ENCODE results near the gene XYLB. TPM values are rescaled to one million over a fixed set of nuclear protein-coding genes. Genes with fewer than 3 reads are reported as not detected.
A peak's percentile ranks its signal among the peaks of the same experiment; 100 is the strongest.
"Not testable (repeated sequence)": the region's sequence is repeated elsewhere in the genome, so short reads cannot be mapped to it uniquely, and the experiment has no call there.

XYLB gene
- total and polyA plus RNA-seq, 11 donors, result 0.23 to 2.9 (median 0.61) TPM

DNA sequence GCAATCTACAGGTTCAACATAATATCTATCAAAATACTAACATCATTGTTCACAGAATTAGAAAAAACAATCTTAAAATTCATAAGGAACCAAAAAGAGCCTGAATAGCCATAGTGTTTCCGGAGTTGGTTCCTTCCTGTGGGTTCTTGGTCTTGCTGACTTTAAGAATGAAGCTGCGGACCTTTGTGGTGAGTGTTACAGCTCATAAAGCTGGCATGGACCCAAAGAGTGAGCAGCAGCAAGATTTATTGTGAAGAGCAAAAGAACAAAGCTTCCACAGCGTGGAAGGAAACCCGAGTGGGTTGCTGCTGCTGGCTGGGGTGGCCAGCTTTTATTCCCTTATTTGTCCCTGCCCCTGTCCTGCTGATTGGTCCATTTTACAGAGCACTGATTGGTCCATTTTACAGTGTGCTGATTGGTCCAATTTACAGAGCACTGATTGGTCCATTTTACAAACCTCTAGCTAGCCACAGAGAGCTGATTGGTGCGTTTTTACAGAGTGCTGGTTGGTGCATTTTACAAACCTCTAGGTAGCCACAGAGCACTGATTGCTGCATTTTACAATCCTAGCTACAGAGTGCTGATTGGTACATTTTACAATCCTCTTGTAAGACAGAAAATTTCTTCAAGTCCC lies 92.0 kb downstream of the XYLB start:
- H3K27me3 ChIP-seq; ATAC-seq; H3K27ac ChIP-seq; H3K4me3 ChIP-seq; intact Hi-C loops (cut with DNase I); H3K36me3 ChIP-seq: not testable (repeated sequence)
- DNase-seq, result peak in 2 of 5 donors; percentile 22 to 35
- peaks cover 0 to 13% (median 0%) of the 10 kb centered on the region in 12 donors for H3K4me1 ChIP-seq
- H3K9me3 ChIP-seq, result peaks cover 0 to 50% (median 13%) of the 10 kb centered on the region in 12 donors
- WGBS, 4 donors, result 70 to 76% (median 73%) methylated on average over 5 of the region's 5 CpGs

DNA sequence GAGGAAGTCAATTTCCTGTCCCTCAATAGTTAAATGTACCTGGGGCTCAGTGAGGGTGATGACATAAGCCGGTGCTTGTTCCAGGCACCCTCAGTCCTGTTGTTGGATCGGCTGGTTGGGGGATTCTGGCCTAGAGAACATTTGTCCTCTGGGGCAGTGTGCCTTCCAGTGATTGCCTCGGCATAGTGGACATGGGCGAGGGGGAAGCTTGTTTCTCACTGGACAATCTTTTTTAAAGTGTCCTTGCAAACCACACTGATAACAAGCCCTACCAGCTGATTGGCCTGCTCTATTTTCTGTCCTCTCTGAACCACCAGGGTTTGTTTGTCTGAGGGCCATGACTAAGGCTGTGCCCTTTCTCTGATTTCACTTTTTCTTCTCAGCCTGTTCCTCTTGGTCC lies 96.6 kb downstream of the XYLB start:
- intact Hi-C loops (cut with DNase I), result loop anchor here in 1 of 10 donors (10.0 kb wide), 1 partner anchor 48 kb away; no protein-coding TSS in a partner anchor
- H3K27me3 ChIP-seq, H3K4me1 ChIP-seq, H3K27ac ChIP-seq, ATAC-seq, DNase-seq, H3K36me3 ChIP-seq, H3K4me3 ChIP-seq: not testable (repeated sequence)
- WGBS, 4 donors, result 42 to 71% (median 58%) methylated on average over 4 of the region's 4 CpGs
- H3K9me3 ChIP-seq, result peaks cover 0 to 28% (median 12%) of the 10 kb centered on the region in 12 donors

DNA sequence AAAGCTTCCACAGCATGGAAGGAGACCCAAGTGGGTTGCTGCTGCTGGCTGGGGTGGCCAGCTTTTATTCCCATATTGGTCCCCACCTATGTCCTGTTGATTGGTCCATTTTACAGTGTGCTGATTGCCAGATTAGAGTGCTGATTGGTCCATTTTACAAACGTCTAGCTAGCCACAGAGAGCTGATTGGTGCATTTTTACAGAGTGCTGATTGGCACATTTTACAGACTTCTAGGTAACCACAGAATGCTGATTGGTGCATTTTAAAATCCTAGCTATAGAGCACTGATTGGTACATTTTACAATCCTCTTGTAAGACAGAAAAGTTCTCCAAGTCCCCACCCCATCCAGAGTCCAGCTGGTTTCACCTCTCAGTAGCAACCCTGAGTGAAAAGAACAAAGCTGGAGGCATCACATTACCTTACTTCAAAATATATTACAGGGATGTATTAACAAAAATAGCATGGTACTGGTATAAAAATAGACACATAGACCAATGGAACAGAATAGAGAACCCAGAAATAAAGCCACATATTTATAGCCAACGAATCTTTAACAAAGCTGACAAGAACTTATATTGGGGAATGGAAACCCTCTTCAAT lies 99.6 kb downstream of the XYLB start:
- intact Hi-C loops (cut with DNase I), result loop anchor here in 1 of 10 donors (10.0 kb wide), 1 partner anchor 51 kb away; no protein-coding TSS in a partner anchor
- ATAC-seq (no peak), DNase-seq (no peak)
- H3K4me3 ChIP-seq, result no peak overlapping the region
- no peak for TF ChIP-seq POLR2A (IDR thresholded peaks at IDR 0.05)
- TF ChIP-seq, protein P1, sequence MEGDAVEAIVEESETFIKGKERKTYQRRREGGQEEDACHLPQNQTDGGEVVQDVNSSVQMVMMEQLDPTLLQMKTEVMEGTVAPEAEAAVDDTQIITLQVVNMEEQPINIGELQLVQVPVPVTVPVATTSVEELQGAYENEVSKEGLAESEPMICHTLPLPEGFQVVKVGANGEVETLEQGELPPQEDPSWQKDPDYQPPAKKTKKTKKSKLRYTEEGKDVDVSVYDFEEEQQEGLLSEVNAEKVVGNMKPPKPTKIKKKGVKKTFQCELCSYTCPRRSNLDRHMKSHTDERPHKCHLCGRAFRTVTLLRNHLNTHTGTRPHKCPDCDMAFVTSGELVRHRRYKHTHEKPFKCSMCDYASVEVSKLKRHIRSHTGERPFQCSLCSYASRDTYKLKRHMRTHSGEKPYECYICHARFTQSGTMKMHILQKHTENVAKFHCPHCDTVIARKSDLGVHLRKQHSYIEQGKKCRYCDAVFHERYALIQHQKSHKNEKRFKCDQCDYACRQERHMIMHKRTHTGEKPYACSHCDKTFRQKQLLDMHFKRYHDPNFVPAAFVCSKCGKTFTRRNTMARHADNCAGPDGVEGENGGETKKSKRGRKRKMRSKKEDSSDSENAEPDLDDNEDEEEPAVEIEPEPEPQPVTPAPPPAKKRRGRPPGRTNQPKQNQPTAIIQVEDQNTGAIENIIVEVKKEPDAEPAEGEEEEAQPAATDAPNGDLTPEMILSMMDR (IDR thresholded peaks at IDR 0.05), result no peak
- H3K27me3 ChIP-seq, result no peaks in the 10 kb centered on the region
- peaks cover 0 to 11% (median 0%) of the 10 kb centered on the region in 12 donors for H3K9me3 ChIP-seq
- 58 to 68% (median 61%) methylated on average over 2 of the region's 2 CpGs for WGBS, 4 donors
- H3K36me3 ChIP-seq, result no peaks in the 10 kb centered on the region
- H3K4me1 ChIP-seq, result no peaks in the 10 kb centered on the region
- H3K27ac ChIP-seq, result no peak overlapping the region

DNA sequence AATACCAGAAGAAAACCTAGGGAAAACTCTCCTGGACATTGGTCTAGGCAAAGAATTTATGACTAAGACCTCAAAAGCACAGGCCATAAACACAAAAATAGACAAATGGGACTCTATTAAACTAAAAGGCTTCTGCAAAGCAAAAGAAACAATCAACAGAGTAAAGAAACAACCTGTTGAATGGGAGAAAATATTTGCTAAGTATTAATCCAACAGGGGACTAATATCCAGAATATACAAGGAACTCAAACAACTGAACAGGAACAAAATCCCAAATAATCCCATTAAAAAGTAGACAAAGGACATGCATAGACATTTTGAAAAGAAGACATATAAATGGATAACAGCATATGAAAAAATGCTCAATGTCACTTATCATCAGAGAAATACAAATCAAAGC lies 100.2 kb downstream of the XYLB start:
- DNase-seq, result no peak
- Histone ChIP-seq H3K9me3 (peaks cover 0 to 11% (median 0%) of the 10 kb centered on the region in 12 donors), H3K4me1 (no peaks in the 10 kb centered on the region), H3K4me3 (no peak overlapping the region), H3K36me3 (no peaks in the 10 kb centered on the region), H3K27me3 (no peaks in the 10 kb centered on the region), H3K27ac (no peak overlapping the region)
- ATAC-seq, result no peak
- TF ChIP-seq, protein P1 (IDR thresholded peaks at IDR 0.05), result no peak
- TF ChIP-seq POLR2A (IDR thresholded peaks at IDR 0.05), result no peak
- intact Hi-C loops (cut with DNase I), result loop anchor here in 1 of 10 donors (10.0 kb wide), 1 partner anchor 52 kb away; no protein-coding TSS in a partner anchor

DNA sequence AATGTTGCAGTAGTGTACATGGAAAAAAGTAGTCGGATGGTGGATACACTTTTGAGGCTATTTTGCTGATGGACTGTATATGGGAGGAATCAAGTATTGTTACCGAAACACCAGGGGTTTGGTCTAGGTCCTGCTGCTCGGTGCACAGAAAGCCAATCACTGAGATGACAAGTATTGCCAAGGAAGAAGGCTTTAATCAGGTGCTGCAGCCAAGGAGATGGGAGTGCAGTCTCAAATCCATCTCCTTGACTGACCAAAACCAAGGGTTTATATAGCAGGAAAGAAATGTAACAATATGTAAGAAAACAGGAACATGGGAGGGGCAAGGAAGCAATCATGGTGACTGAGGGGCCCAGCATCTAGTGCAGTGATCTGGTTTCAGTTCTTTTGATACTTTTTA lies 104.3 kb downstream of the XYLB start:
- H3K4me1 ChIP-seq, result peaks cover 0 to 24% (median 10%) of the 10 kb centered on the region in 12 donors
- peaks cover 0 to 9% (median 0%) of the 10 kb centered on the region in 9 donors for H3K27me3 ChIP-seq
- no peak overlapping the region for H3K4me3 ChIP-seq
- WGBS, 4 donors, result 93 to 99% (median 95%) methylated on average over 3 of the region's 3 CpGs
- no peak overlapping the region for H3K27ac ChIP-seq
- H3K36me3 ChIP-seq, result no peaks in the 10 kb centered on the region
- TF ChIP-seq POLR2A (IDR thresholded peaks at IDR 0.05), result no peak
- TF ChIP-seq, protein P1 (IDR thresholded peaks at IDR 0.05), result no peak
- ATAC-seq (no peak), DNase-seq (no peak)
- intact Hi-C loops (cut with DNase I), result loop anchor here in 2 of 10 donors (5.0 to 10.0 kb wide), 2 partner anchors 314 to 316 kb away; partner anchors contain the start of genes ACAA1 (in 2 of the 2) and MYD88 (in 2 of the 2)
- H3K9me3 ChIP-seq, result peaks cover 0 to 2% (median 0%) of the 10 kb centered on the region in 12 donors
